Measurements from ENCODE around the gene TRIM32. TPM values are rescaled to one million over a fixed set of nuclear protein-coding genes. Genes with fewer than 3 reads are reported as not detected.

The TRIM32 gene
- total RNA-seq, 1 donor from 2014 or later = 17.3 TPM

DNA sequence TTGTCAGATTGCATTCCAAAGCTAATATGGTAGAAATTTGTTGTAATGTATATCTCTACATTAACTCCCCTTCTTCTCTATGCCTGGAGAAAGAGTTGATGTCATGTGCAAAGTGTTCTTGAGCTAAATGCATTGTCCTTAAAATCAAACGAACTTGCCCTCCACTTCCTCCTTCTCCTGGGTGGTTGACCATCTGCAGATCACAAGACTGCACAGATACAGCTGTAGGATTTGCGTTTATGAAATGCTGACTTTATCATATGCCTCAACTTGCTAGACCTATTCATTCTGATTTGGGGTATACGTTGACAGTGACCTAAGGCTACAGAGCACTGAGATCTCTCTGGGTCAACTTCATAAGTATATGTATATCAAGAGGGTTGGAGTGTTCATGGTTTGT is 8.3 kb downstream of the TRIM32 start:
- Histone ChIP-seq H3K36me3 (peaks cover 28% of the 10 kb centered on the region), H3K27me3 (ENCODE audit: low read depth) (no peaks in the 10 kb centered on the region), H3K27ac (no peak overlapping the region), H3K4me3 (no peak overlapping the region), H3K9me3 (no peaks in the 10 kb centered on the region), H3K4me1 (peaks cover 14% of the 10 kb centered on the region)
- TF ChIP-seq, protein P1, sequence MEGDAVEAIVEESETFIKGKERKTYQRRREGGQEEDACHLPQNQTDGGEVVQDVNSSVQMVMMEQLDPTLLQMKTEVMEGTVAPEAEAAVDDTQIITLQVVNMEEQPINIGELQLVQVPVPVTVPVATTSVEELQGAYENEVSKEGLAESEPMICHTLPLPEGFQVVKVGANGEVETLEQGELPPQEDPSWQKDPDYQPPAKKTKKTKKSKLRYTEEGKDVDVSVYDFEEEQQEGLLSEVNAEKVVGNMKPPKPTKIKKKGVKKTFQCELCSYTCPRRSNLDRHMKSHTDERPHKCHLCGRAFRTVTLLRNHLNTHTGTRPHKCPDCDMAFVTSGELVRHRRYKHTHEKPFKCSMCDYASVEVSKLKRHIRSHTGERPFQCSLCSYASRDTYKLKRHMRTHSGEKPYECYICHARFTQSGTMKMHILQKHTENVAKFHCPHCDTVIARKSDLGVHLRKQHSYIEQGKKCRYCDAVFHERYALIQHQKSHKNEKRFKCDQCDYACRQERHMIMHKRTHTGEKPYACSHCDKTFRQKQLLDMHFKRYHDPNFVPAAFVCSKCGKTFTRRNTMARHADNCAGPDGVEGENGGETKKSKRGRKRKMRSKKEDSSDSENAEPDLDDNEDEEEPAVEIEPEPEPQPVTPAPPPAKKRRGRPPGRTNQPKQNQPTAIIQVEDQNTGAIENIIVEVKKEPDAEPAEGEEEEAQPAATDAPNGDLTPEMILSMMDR (IDR thresholded peaks at IDR 0.05) = no peak
- ATAC-seq (no peak), DNase-seq (no peak)
- intact Hi-C loops (cut with DNase I) = no loop called here

DNA sequence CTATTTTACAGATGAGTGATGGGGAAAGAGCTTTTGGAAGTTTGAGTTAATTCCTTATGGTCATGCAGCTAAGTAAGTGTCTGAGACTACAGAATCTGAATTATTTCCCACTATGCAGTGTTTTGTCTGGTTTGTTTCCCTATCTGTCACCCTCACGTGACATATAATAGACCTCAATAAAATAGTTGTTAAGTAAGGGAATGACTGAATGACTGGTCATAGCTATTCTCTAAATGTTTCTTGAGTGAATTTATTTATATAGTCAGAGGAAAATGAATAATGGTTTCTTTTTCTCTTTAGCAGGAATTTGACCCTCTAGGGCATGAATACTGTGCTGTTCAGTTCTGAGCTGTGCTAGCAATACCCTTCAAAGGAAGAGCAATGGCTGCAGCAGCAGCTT is 10.3 kb downstream of the TRIM32 start:
- intact Hi-C loops (cut with DNase I) = no loop called here

DNA sequence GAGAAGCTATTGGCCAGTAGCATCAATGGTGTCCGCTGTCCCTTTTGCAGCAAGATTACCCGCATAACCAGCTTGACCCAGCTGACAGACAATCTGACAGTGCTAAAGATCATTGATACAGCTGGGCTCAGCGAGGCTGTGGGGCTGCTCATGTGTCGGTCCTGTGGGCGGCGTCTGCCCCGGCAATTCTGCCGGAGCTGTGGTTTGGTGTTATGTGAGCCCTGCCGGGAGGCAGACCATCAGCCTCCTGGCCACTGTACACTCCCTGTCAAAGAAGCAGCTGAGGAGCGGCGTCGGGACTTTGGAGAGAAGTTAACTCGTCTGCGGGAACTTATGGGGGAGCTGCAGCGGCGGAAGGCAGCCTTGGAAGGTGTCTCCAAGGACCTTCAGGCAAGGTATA is 10.8 kb downstream of the TRIM32 start:
- intact Hi-C loops (cut with DNase I) = no loop called here
- Histone ChIP-seq H3K36me3 (peaks cover 28% of the 10 kb centered on the region), H3K9me3 (no peaks in the 10 kb centered on the region), H3K27ac (no peak overlapping the region), H3K4me3 (no peak overlapping the region), H3K27me3 (ENCODE audit: low read depth) (no peaks in the 10 kb centered on the region), H3K4me1 (peaks cover 7% of the 10 kb centered on the region)
- TF ChIP-seq, protein P1 (IDR thresholded peaks at IDR 0.05) = no peak
- ATAC-seq (no peak), DNase-seq (no peak)

More for the DNA sequence above, 10.3 kb downstream of the TRIM32 start:
- ATAC-seq (no peak), DNase-seq (no peak)
- peaks cover 13% of the 10 kb centered on the region for H3K4me1 ChIP-seq
- H3K9me3 ChIP-seq = no peaks in the 10 kb centered on the region
- no peak overlapping the region for H3K27ac ChIP-seq
- H3K27me3 ChIP-seq (ENCODE audit: low read depth) = no peaks in the 10 kb centered on the region
- peaks cover 28% of the 10 kb centered on the region for H3K36me3 ChIP-seq
- H3K4me3 ChIP-seq = no peak overlapping the region
- TF ChIP-seq, protein P1 (IDR thresholded peaks at IDR 0.05) = no peak

DNA sequence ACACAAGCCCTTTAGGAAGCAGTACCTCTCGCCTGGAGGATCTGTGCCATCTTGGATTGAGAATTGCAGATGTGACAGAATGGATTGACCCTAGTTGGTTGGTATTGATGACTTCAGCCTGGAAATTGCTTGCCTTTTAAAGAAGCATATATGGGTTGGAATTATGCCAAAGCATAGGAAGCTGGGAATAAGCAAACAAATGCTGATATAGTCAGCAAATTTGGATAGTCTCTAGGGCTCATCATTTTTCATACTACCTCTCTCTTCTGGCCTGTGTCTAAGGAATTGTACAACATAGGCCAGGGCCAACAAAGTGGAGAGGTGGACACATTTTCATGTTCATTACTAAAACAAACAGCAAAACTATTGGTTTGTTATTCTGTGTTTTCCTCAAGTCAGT is 13.2 kb downstream of the TRIM32 start:
- Histone ChIP-seq H3K4me3 (no peak overlapping the region), H3K9me3 (no peaks in the 10 kb centered on the region), H3K36me3 (peaks cover 28% of the 10 kb centered on the region), H3K4me1 (peaks cover 5% of the 10 kb centered on the region), H3K27ac (no peak overlapping the region), H3K27me3 (ENCODE audit: low read depth) (no peaks in the 10 kb centered on the region)
- intact Hi-C loops (cut with DNase I) = no loop called here
- no peak for ATAC-seq
- TF ChIP-seq, protein P1 (IDR thresholded peaks at IDR 0.05) = no peak
- no peak for DNase-seq

DNA sequence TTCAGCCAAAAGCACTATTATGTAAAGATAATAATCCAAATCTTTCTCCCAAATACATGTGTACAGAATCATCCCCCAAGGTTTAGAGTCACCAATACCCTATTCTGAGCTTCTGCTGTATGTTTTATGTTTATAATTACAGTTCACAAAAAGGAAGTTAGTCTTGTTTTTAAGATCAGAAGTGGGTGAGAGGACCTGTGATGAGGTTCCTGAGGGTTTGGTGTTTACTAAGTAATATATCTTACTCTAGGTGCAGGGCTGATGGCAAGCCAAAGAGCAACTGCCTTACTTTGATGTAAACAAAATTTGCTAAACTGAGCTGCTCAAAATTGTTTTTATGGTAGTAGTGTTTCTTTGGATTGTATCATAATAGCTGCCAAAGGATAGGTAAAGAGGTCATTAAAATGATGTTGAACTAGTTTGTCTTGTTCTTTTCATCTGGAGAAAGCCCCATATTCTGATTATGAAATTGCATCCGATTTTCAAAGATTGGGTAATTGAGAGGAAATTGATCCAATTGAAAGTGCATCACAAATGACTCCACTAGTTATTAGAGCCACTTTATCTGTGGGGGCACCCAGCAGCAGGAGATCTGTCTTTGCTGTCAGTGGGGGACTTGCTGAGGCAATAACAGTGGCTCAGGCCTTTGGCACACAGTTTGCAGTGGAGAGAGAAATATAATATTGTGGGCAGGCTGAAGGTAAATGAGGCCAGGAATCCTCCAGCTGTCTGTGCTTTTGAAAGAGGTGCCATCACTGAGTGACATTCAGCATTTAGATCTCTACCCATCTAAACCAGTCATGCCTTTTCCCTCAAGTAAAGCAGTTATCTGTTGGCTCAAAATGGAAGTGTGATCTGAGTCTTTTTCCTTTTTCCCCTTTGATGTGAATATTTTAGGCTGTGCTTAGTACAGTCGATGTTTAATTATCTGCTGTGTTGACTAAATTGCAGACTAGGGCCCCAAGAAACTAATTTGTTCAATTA is 14.1 kb downstream of the TRIM32 start:
- DNase-seq = no peak

More for the DNA sequence above, 14.1 kb downstream of the TRIM32 start:
- no peaks in the 10 kb centered on the region for H3K9me3 ChIP-seq
- H3K27me3 ChIP-seq (ENCODE audit: low read depth) = no peaks in the 10 kb centered on the region
- intact Hi-C loops (cut with DNase I) = no loop called here
- ATAC-seq = no peak
- H3K4me1 ChIP-seq = no peaks in the 10 kb centered on the region
- H3K36me3 ChIP-seq = peaks cover 28% of the 10 kb centered on the region
- no peak overlapping the region for H3K27ac ChIP-seq
- TF ChIP-seq, protein P1 (IDR thresholded peaks at IDR 0.05) = no peak
- H3K4me3 ChIP-seq = no peak overlapping the region

Measured in lower lobe of right lung (tissue), 2 donors.